GM18861 (cell line): ENCODE results near the gene MAGI2.

ENCODE experiments used
- ATAC-seq: cut with Tn5 transposase; IDR thresholded peaks from one replicate; pipeline ENCODE4 v1.9.1; 2021; ENCODE audit not compliant: unreplicated experiment

The MAGI2 gene

DNA sequence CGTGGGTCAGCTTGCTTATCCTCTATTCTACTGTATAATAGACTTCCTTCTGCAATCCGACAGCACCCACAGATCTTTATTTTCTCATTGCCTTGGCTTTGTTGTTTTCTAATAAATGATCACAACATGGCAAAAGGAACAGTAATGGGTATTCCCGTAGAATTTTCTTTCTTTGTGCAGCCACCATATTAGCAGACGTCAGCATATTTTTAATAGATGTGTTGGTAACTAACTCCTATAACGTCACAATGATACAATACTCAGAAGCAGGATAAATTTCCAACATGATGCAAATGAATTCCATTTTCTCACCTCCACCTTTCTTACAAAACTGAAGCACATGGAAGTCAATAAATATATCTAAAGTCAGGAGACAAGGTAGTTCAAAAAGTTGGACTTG is 617.6 kb downstream of the MAGI2 start:
- no peak for ATAC-seq

DNA sequence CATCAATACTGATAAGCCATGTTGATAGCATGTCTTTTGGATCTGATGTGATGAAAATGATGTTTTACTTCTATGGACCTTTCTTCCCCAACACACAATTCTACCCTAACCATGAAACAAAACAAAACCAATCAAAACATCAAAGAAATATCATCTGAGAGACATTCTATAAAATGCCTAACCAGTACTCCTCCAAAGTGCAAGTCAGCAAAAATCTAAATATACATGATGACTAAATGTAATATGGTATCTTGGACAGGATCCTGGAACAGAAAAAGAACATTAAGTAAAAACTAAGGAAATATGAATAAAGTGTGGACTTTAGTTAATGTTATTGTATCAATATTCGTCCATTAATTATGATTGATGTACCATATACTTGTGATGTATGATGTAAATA is 625.1 kb downstream of the MAGI2 start:
- no peak for ATAC-seq

DNA sequence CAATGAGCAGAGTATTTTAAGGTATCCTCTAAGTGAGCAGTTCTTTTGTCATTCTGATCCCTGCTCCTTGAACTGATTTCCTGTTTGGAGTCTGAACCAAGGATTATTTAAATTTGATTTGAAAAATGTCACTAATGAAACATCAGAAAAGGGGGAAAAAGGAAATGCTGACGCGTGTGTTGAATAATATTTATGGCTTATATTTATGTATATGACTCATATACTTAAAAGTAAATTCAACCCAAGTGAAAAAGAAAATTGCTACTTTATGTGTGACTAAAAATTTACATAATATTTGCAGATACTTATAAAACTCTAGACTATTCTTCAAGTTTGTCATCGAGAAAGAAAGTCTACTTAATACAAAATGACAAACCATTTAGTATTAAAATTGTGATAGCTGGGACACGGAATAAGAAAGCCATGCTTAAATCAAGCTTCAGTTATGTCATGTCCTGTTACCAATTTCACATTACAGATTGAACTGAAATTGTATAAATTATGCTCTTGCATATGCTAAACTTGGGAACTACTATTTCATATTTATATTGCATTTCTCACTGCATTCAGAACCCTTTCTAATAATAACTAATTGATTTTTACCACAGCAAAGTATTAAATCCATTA is 649.9 kb downstream of the MAGI2 start:
- no peak for ATAC-seq

DNA sequence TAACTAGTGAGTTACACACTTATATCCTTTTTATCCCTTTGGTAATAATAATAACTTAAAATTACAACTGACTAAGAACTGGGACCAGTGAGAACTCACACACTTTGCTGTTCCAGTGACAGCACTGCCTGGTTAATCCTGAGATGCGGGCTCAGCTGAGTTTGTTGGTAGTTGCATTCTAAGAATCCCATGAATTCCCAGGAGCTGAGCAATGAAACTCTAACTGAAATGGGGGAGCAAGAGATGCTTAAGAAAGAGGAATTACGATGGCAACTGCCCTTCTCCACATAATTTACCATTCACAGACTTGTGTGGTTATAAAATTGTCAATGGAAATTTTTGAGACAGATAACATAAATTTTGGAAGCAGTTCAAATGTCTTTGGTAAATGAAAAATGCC is 659.4 kb downstream of the MAGI2 start:
- ATAC-seq: no peak

DNA sequence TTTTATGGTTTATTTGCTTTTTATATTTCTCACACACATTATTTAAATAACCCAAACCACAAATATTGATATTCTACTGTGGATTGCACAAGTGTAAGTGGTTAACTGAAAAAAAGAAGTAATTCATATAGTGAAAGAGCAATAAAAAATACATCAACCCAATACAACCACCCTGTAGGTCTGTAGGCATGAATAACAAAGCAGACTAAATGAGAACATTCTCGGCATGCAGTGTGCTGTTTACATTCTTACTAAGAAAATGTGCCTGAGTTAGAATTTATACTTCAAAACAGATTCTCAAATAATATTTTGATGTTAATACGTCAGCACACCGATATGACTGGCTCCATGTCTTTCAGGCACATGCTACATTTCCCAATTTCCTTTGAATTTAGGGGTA is 660.8 kb downstream of the MAGI2 start:
- no peak for ATAC-seq

DNA sequence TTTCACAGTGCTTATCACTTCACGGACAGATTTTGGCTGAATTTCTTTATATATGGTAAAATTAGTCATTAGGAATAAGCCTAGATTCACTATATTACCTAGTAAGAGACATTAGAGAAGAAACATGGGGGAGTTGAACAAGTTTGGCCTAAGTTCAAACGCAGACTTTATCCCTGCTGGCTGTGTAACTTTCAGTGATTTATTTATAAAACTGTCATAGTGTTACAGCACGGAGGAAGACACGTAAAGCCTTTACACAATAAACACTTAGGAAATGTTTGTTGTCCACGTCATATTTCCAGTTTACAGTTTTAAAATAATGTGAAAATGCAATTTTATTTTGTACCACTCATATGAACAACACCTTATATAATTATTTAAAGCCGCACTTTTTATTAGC is 661.5 kb downstream of the MAGI2 start:
- no peak for ATAC-seq

DNA sequence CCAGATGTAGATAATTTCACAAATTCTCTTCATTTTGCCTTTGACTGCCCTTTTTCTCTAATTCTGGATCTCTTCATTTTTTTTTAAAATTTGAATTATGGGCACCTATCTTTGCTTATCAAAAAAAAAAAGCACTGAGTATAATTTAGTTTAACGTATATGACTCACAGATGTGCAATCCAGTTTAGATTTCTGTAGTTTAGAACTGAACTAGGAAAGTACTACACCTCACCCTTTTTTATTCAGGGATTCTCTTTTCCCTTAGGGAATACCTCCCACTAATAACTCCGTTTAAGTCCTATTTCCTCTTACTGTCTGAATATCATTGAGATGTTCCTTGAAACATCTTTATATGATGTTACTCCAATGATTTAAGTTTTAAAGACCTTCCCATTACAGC is 665.0 kb downstream of the MAGI2 start:
- no peak for ATAC-seq

DNA sequence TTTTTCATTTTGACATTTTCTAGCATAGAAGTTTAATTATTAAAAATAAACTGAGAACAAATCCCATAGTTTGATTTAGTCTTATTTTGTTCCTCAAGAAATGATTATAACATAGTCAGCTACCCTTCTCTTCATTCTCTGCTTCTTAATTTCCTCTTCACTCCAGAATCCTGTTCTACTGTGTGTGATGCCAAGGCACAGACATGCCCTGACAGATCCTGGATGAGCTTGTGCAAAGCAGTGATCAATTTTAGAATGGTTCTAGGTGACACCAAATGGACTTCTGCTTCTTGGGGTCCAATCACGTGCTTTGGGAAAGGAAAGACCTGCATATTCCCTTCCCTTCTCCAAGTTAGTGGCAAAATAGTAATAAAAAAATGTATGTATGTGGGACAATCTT is 665.6 kb downstream of the MAGI2 start:
- ATAC-seq: no peak

DNA sequence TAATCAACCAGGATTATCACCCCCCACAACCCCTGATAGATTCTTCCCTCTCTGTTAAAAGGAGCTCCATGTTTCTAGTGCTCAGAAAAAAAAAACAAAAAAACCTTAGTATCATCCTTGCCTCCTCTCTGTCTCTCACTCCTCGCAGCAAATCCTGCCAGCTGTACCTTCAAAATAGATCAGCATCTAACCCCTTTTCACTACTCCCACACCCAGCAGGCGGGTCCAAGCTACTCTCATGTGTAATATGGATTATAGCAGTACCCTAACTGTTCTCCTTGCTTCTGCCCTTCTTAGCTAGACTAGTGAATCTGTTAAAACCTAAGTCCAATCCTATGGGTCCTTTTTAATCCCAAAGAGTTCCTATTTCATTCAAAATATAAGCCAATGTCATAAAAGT is 667.4 kb downstream of the MAGI2 start:
- no peak for ATAC-seq

DNA sequence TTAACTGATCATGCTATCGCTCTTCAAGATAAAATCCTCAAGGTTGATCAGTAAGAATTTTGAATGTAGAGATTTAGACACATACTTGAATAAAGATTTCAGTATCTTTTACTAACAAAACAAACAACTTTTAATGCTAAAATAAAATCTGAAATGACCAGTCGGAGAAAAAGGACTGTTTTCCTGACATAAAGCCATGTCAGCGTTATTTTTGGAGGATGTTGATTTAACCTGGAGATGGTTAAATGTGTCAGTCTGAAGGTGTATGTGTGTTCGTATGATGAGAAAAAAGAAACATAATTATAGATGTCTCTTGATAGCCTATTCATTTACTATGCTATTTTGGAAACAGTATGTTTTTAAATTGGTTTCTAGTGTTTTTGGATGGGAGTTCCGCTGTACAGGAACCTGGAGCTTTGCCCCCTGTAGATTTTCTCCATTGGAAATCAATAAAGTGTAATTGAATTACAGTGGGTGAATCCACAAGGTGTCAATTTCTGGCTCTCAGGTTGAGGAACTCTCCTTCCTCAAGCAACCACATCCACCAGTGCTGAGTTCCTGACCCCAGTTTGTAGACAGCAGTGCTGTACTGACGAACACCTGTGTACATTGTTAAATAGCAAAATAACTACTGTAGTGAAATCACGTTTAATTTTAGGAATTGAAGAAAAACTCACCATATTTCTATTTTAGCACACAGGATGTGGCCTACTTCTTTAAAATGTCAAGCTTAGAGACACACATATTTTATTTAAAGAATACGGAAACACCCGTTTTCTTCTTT is 670.1 kb downstream of the MAGI2 start:
- ATAC-seq: no peak

DNA sequence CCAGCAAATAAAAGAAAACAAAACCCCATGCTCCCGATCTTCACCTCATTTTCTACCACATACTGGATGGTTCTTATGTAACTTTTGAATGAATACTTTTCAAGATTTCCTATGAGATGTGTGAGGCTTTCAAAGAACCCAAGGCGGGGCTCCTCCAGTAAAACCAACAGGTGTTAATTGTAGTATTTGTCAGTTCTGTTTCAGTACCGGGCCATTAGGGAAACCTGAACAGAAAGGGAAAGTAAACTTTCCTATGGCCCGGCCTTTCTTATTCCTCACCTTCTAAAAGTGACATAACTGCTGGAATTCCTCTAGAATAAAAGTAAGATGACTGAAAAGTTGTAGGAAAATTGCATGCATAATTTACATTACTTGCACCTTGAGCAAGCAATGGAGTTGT is 672.9 kb downstream of the MAGI2 start:
- ATAC-seq: no peak

DNA sequence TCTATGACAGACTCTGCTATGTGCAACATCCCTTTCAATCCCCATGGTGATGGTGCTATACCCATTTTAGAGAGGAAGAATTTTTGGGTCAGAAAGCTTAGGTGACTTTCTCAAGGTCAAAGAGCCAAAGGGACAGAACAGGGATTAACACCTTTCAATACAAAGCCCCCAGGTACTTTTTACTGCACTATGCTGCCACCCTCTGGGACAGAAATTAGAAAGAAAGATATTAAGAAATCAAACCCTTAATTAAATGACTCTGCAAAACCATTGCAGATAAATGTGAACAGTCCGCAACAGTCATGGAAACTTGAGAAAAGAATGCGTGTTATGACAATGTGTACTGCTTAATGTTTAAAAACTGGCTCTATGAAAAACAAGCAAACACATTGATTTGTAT is 673.7 kb downstream of the MAGI2 start:
- no peak for ATAC-seq

DNA sequence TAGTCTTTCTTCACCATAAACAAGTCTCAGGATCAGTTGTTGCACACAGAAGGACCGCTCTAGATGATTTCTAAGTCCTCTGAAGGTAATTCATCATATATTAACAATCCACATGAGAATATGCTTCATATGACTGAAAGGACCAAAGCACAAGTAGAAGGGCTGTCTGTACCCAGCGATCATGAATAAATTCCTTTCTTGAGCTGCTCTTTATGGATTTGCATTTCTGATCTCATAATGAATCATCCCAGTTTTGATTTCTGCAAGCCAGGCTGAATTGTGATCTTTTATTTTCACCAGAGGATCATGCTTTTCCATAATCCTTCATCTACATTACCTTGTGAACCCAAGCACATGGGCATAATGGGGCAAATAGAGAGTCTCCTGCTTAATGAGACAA is 675.6 kb downstream of the MAGI2 start:
- ATAC-seq: no peak

DNA sequence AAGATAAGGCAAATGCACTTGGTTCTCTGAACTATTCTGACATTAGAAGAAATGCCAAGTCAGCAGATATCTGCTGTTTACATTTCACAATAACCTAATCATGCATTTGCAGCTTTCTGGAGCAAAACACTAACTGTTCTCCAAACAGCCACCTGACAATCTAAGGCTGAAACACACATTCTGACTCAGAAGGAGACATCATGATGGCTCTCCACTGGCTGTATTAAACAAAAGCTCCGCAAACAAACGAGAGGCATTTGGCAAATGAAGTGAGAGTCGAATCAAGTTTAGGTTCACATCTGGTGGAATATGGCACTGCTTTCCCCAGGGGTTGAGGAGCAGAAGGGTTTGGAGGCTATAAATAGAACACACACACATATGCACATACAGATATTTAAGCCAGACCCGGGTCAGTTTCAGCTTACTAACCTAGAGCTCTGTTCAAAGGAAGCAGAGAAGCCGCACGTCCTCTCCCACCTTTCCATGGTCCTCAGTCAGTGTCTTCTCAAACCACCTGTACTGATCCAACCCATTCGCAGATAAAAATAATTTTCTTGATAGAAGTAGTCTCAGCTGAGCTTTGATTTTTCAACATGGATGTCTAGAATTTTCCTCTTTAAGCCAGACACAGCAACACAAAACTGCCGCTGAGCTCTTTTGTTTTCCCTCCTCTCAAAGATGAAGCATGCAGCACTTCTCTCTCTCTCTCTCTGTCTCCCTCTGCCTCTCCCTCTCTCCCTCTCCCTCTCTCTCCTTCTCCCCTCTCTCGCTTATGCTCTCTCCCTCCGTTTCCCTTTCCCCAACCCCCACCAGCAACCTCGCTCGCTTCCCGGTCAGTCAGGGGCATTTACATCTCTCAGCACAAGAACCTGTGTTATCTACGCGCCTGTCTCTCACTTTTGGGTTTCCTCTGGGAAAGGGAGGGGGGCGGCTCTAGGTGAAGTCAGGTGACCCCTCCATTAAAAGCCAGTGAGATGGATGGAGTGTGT is 682.8 kb downstream of the MAGI2 start:
- ATAC-seq: no peak

DNA sequence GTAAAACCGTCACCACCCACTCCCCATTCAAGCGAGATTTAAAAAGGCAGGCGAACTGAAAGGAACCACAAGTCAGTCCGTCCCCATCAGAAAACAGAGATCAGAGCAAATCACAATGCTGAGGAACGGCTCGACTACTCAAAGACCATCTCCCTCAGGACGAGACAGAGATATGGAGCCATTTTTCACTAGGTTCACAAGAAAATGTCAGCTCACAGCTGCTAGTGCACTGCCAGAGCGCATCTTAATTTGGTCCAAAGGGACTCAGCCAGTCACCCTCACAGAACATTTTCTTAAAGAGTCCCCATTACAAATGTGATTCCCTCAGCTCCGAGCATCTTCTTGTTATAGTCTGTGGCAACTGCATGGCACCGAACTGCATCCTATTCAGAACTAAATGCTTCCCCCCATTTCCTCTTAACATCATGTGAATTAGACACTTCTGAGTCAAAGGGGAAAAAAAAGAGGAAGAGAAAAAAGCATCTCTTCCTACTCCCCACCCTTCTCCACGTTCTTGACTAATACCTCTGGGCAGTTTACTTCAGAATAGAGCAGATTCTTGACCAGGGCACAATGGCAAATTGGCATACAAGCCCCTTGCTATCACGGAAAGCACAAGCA is 683.9 kb downstream of the MAGI2 start:
- peak; percentile 97 for ATAC-seq

DNA sequence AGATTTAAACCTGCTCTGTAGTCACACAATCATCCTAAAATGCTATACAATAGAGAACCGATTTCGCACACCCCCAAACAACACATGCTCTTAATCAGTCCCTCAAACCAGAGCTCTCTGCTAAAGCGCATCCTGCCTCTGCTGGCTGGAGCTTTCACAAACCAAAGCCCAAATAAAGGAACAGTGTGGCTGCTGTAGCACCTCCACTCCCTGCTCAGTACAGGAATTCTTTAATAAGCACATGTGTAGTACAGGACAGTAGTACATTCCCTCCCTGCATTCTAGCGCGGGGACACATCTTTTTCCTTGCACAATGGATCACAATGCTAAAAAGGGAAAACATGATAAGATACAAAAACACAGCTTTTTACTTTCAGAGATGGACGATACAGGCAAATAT is 684.6 kb downstream of the MAGI2 start:
- no peak for ATAC-seq

DNA sequence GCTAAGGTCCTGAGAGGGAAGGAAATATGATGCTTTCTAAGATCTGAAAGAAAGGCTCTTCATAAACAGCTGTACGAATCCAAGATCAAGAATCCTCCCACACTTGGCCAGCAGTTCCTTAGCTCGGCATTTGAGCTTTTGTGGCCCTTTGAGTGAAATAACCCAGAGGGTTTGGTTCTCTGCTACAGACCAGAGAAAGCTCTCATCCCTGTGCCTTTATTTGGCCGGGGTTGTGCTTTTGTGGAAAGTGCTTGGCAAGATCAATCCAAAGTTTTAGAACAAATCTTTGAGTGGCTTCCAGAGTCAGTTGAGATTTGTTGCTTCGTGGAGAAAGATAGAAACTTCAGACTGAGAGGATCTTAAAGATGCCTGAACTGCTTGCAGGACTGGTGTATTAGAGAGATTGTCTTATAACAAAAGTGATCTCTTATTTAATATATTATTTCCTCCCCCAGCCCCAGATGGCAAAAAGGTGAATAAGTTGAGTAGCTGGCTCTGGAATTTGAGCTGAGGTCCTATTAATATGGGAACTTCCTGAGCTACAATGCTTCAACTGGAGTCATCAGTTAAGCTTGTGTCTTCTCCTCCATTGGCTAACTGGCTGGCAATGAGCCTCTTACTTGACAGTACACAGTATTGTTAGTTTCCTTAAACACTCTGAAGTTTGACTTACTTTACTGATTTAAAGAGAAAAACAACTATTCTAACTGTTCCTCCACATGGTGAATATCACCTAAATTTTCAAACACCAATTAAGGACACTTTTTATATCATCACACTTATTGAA is 687.3 kb downstream of the MAGI2 start:
- no peak for ATAC-seq

DNA sequence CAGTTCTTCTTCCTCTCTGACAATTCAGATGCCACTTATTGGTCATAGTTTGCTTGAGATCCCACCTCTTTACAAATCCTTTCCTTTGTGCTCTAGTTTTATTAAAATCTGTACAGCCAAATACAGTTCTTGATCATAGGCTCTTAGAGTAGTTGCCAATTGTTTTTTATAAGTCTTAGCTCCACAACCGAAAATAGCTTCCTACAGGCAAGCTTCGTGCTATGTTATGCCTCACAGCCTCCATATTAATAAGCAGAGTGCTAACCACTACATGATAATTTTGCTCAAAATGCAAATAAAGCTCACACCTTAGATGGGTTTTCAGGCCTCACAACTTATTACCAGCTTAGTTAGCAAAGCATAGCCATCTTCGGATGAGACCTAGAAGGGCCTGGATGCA is 688.9 kb downstream of the MAGI2 start:
- ATAC-seq: no peak

DNA sequence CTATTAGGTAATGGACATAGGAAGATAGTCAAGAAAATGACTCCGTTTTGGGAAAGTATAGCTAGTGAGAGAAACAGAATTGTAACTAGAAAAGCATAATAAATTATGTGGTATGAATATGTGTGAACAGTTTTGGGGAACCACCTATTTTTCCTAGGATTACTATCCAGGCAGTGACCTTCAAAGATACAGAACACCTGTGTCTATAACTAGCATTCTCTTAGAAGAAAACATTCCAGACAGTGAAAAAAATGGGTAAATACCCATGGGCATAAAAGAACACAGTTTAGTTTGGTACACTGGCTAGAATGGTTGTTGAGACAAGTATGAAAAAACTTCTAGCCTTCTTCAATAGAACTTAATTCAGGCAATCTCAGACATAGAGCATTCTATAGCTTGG is 690.8 kb downstream of the MAGI2 start:
- ATAC-seq: no peak

DNA sequence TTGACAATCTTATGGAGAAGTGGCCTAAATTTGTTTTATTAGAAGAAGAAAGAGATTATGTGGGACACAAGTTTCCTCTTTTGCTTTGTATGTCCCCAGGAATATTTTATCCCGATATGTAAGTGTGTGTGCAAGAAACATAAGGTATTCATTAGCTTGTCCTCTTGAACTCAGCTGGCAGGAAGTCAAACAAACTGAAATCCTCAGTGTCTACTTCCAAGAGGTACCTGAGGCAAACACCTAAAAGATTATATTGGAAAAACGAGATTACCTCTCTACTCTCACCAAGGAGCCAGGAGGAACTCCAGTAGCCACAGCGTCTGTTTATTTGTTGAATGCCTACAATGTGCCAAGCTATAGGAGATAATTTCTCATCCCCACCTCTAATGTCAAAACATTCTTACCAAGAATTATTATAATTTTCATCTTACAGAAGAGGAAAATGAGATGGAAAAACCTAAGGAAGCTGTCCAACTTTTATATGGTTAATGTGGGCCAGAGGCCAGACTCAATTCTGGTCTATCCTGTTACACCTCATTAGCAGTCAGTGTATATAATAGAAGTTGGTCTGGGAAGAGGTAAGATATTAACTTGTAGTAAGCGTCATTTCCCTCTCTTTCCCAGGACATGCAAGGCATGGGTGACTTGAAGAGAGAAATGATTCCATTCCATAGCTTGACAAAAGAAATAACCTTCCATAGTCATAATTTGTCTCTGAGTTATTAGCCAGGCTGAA is 692.7 kb downstream of the MAGI2 start:
- ATAC-seq: no peak
